ENCODE measurements around the gene TIGD1.
A peak's percentile ranks its signal among the peaks of the same experiment; 100 is the strongest.

DNA sequence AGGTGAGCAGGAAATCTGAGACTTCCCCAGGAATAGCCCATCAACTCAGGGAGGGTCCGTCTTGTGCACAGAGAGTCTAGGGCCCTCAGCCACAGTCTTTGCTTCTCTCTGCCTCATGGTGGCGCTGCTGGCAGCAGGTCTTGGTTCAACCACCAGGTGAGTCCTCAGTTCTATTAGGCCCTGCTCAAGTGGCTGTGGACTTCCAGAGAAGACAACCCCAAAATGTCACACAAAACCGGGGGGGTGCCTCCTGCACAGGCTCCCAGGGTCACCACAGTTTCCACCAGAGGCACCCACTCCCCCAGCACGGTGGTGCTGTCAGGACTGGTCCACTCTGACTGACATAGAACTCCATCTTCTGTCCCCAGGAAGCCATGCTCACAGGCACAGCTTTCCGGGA is 13.3 kb downstream of the TIGD1 start:
- TF ChIP-seq POLR2A (IDR thresholded peaks at IDR 0.05), result no peak
- TF ChIP-seq, protein P1, sequence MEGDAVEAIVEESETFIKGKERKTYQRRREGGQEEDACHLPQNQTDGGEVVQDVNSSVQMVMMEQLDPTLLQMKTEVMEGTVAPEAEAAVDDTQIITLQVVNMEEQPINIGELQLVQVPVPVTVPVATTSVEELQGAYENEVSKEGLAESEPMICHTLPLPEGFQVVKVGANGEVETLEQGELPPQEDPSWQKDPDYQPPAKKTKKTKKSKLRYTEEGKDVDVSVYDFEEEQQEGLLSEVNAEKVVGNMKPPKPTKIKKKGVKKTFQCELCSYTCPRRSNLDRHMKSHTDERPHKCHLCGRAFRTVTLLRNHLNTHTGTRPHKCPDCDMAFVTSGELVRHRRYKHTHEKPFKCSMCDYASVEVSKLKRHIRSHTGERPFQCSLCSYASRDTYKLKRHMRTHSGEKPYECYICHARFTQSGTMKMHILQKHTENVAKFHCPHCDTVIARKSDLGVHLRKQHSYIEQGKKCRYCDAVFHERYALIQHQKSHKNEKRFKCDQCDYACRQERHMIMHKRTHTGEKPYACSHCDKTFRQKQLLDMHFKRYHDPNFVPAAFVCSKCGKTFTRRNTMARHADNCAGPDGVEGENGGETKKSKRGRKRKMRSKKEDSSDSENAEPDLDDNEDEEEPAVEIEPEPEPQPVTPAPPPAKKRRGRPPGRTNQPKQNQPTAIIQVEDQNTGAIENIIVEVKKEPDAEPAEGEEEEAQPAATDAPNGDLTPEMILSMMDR (IDR thresholded peaks at IDR 0.05), result peak in 3 of 7 experiments; percentile 31 to 37 (median 33)

All from body of pancreas (tissue), 4 donors.